PC-9 (cell line): ENCODE data around the gene ING4. TPM values are rescaled to one million over a fixed set of nuclear protein-coding genes. Genes with fewer than 3 reads are reported as not detected.

ENCODE experiments used
- BruUV-seq: library from RNA; stranded (reverse); fragments of 400-500 nt; replicated peaks from 2 replicates; lab custom pipeline; 2021; lab: Mats Ljungman, UMichigan
- CTCF ChIA-PET: fragments of 300-600 bp; sonication (Branson Sonifier 250); formaldehyde crosslinking; loops from one replicate; lab custom pipeline; 2022; ENCODE audit warnings: antibody characterized with exemption; lab: Charles Lee
- POLR2A ChIA-PET: fragments of 300-600 bp; sonication (Branson Sonifier 250); formaldehyde crosslinking; loops from one replicate; lab custom pipeline; 2022; ENCODE audit warnings: antibody characterized with exemption; ENCODE audit not compliant: unreplicated experiment; lab: Charles Lee
- DNase-seq, 2 experiments: peaks; one replicate each; pipeline versions ENCODE4 v3.0.0 to v3.0.0-alpha.2; 2015 to 2022; ENCODE audit warnings: mixed read lengths in 1 of 2
- H2AFZ ChIP-seq: fragments of 200-600 bp; sonication (generic); 2 replicates; pipeline ENCODE4 v1.8.1; 2017; ENCODE audit warnings: antibody characterized with exemption
- H3F3A ChIP-seq: fragments of 200-600 bp; sonication (generic); 2 replicates; pipeline ENCODE4 v1.8.1; 2017; ENCODE audit warnings: antibody characterized with exemption, mild to moderate bottlenecking, low read depth; ENCODE audit not compliant: insufficient read depth
- H3K27ac ChIP-seq: fragments of 200-600 bp; sonication (generic); 2 replicates; pipeline ENCODE4 v1.6.1; 2016; ENCODE audit warnings: mixed run types
- H3K27me3 ChIP-seq: fragments of 200-600 bp; sonication (generic); 2 replicates; pipeline ENCODE4 v1.6.1; 2016; ENCODE audit warnings: low read depth, mixed run types; ENCODE audit not compliant: insufficient read depth
- H3K36me3 ChIP-seq: fragments of 200-600 bp; sonication (generic); 2 replicates; pipeline ENCODE4 v1.6.1; 2016; ENCODE audit warnings: low read depth, mixed run types
- H3K4me1 ChIP-seq: fragments of 200-600 bp; sonication (generic); replicated peaks from 2 replicates; pipeline ENCODE4 v1.6.1; 2016; ENCODE audit warnings: mixed run types; ENCODE audit not compliant: insufficient read depth
- H3K4me2 ChIP-seq: fragments of 200-600 bp; sonication (generic); 2 replicates; pipeline ENCODE4 v1.6.1; 2017; ENCODE audit warnings: mixed run types
- H3K4me3 ChIP-seq: fragments of 200-600 bp; sonication (generic); 2 replicates; pipeline ENCODE4 v1.6.1; 2016; ENCODE audit warnings: mixed run types
- H3K79me2 ChIP-seq: fragments of 200-600 bp; sonication (generic); 2 replicates; pipeline ENCODE4 v1.6.1; 2017; ENCODE audit warnings: low read depth, mixed run types
- H3K9me2 ChIP-seq: fragments of 200-600 bp; sonication (generic); 2 replicates; pipeline ENCODE4 v1.8.1; 2017; ENCODE audit warnings: mild to moderate bottlenecking; ENCODE audit not compliant: insufficient read depth
- H3K9me3 ChIP-seq: fragments of 200-600 bp; sonication (generic); 2 replicates; pipeline ENCODE4 v1.8.1; 2016; ENCODE audit warnings: low read depth; ENCODE audit not compliant: insufficient read depth
- H4K20me1 ChIP-seq: fragments of 200-600 bp; sonication (generic); 2 replicates; pipeline ENCODE4 v1.8.1; 2017; ENCODE audit not compliant: insufficient read depth
- CTCF ChIP-seq: fragments of 200-600 bp; sonication (generic); conservative IDR thresholded peaks from 2 replicates; pipeline ENCODE4 v1.6.1; 2017; ENCODE audit warnings: mixed run types, antibody characterized with exemption, mild to moderate bottlenecking, moderate library complexity
- EZH2 ChIP-seq: fragments of 200-600 bp; sonication (generic); IDR thresholded peaks from 2 replicates; pipeline ENCODE4 v1.8.0; 2017; ENCODE audit warnings: antibody characterized with exemption, low read depth
- intact Hi-C: fragments of 100-400 bp; cut with micrococcal nuclease; formaldehyde crosslinking; loops from one replicate; pipeline ENCODE4 v1.10.0; 2022; ENCODE audit not compliant: unreplicated experiment
- total RNA-seq: library from RNA; stranded (reverse); gene quantifications from 2 replicates; pipeline ENCODE4 v1.2.3, GENCODE V29; 2021

The ING4 gene
- total RNA-seq, 1 experiment from 2014 or later: 88.7 TPM

GRCh38 chr12:6703631-6704030, 40.7 kb upstream of the ING4 start:
- no peak overlapping the region for H3K4me2 ChIP-seq
- peak in 1 of 2 experiments; percentile 35 for DNase-seq
- H3K4me3 ChIP-seq: no peak overlapping the region
- H3F3A ChIP-seq: peaks cover 6% of the 10 kb centered on the region
- H3K79me2 ChIP-seq: no peaks in the 10 kb centered on the region
- H2AFZ ChIP-seq: no peak overlapping the region
- intact Hi-C loops: no loop called here
- H3K4me1 ChIP-seq: no peaks in the 10 kb centered on the region
- H3K9me3 ChIP-seq: no peaks in the 10 kb centered on the region
- BruUV-seq: no TSS peak
- TF ChIP-seq CTCF: no peak
- TF ChIP-seq EZH2: no peak
- H3K27me3 ChIP-seq: peaks cover 52% of the 10 kb centered on the region
- no peaks in the 10 kb centered on the region for H4K20me1 ChIP-seq
- ChIA-PET POLR2A (no interaction called here), CTCF (no interaction called here)
- no peaks in the 10 kb centered on the region for H3K36me3 ChIP-seq
- no peaks in the 10 kb centered on the region for H3K9me2 ChIP-seq
- H3K27ac ChIP-seq: no peak overlapping the region

GRCh38 chr12:6701078-6701768, 38.3 kb upstream of the ING4 start:
- H3K27me3 ChIP-seq: peaks cover 64% of the 10 kb centered on the region
- no peaks in the 10 kb centered on the region for H3K36me3 ChIP-seq
- no peak overlapping the region for H3K4me3 ChIP-seq
- DNase-seq: no peak
- POLR2A ChIA-PET: no interaction called here
- H3F3A ChIP-seq: peaks cover 6% of the 10 kb centered on the region
- H3K79me2 ChIP-seq: no peaks in the 10 kb centered on the region
- CTCF ChIA-PET: no interaction called here
- H3K4me2 ChIP-seq: peak overlapping the region; percentile 31; the same call in 1 of the 2 replicates
- intact Hi-C loops: no loop called here
- H3K4me1 ChIP-seq: no peaks in the 10 kb centered on the region
- H3K27ac ChIP-seq: no peak overlapping the region
- H3K9me3 ChIP-seq: no peaks in the 10 kb centered on the region
- no peaks in the 10 kb centered on the region for H4K20me1 ChIP-seq
- TF ChIP-seq CTCF (no peak), EZH2 (no peak)
- no TSS peak for BruUV-seq
- no peaks in the 10 kb centered on the region for H3K9me2 ChIP-seq
- H2AFZ ChIP-seq: no peak overlapping the region

GRCh38 chr12:6700646-6701051, 37.7 kb upstream of the ING4 start, which contains the start of gene PIANP:
TSS of gene PIANP (minus strand) at chr12:6700815. CDS start at chr12:6698061, 2,754 bp downstream.
- DNase-seq: no peak
- Histone ChIP-seq H3K27ac (no peak within 1 kb of the TSS), H3F3A (peaks cover 10% of the 10 kb centered on the region), H4K20me1 (no peaks in the 10 kb centered on the region), H3K9me3 (no peaks in the 10 kb centered on the region), H3K4me1 (no peaks in the 10 kb centered on the region), H2AFZ (no peak within 1 kb of the TSS), H3K4me3 (no peak within 1 kb of the TSS), H3K4me2 (peak within 1 kb of the TSS; percentile 31; the same call in 1 of the 2 replicates), H3K9me2 (no peaks in the 10 kb centered on the region), H3K36me3 (no peaks in the 10 kb centered on the region), H3K27me3 (peaks cover 64% of the 10 kb centered on the region), H3K79me2 (no peaks in the 10 kb centered on the region)
- intact Hi-C loops: no loop called here
- POLR2A ChIA-PET: no interaction called here
- no peak for TF ChIP-seq CTCF
- TF ChIP-seq EZH2: 0 out of 2 replicates have a peak, but pooled peaks have one; percentile 35
- CTCF ChIA-PET: no interaction called here
- BruUV-seq: no TSS peak
